K562 (cell line): ENCODE measurements around the gene NDUFS3. TPM values are rescaled to one million over a fixed set of nuclear protein-coding genes. Genes with fewer than 3 reads are reported as not detected.

ENCODE experiments used
- ARHGAP35 ChIP-seq: fragments of 450-650 bp; IDR thresholded peaks from 2 replicates; pipeline ENCODE4 v1.6.1; 2018; ENCODE audit not compliant: partially characterized antibody
- BDP1 ChIP-seq: IDR thresholded peaks from 3 replicates; pipeline ENCODE4 v1.6.1; 2011; ENCODE audit not compliant: insufficient read length, insufficient read depth
- MEF2A ChIP-seq: IDR thresholded peaks from 2 replicates; pipeline ENCODE4 v1.6.1; 2011; ENCODE audit warnings: low read depth, mild to moderate bottlenecking, low read length, moderate library complexity; ENCODE audit not compliant: control insufficient read depth
- NCOA6 ChIP-seq: fragments of 450-650 bp; IDR thresholded peaks from 2 replicates; pipeline ENCODE4 v1.6.1; 2017; ENCODE audit warnings: mild to moderate bottlenecking
- NUFIP1 ChIP-seq: fragments of 450-650 bp; IDR thresholded peaks from 2 replicates; pipeline ENCODE4 v1.6.1; 2018; ENCODE audit not compliant: partially characterized antibody
- PTRF ChIP-seq: fragments of 450-650 bp; IDR thresholded peaks from 2 replicates; pipeline ENCODE4 v1.6.1; 2016; ENCODE audit warnings: mild to moderate bottlenecking, missing genetic modification characterization, missing compliant biosample characterization
- PYGO2 ChIP-seq: fragments of 450-650 bp; IDR thresholded peaks from 2 replicates; pipeline ENCODE4 v1.6.1; 2016; ENCODE audit warnings: mild to moderate bottlenecking, missing genetic modification characterization, moderate library complexity, missing compliant biosample characterization
- SMARCC2 ChIP-seq: fragments of 450-650 bp; IDR thresholded peaks from 2 replicates; pipeline ENCODE4 v1.6.1; 2017; ENCODE audit warnings: antibody characterized with exemption, moderate library complexity, mild to moderate bottlenecking, low read depth
- TAF9B ChIP-seq: fragments of 450-650 bp; IDR thresholded peaks from 2 replicates; pipeline ENCODE4 v1.6.1; 2018; ENCODE audit warnings: mild to moderate bottlenecking; ENCODE audit not compliant: partially characterized antibody
- WHSC1 ChIP-seq: IDR thresholded peaks from one replicate; pipeline ENCODE4 v1.6.1; 2012; ENCODE audit warnings: low read length, control low read depth, inconsistent platforms
- ZBTB5 ChIP-seq: fragments of 450-650 bp; IDR thresholded peaks from 2 replicates; pipeline ENCODE4 v1.6.1; 2017; ENCODE audit warnings: antibody characterized with exemption
- ZKSCAN8 ChIP-seq: fragments of 200-800 bp; sonication (Bioruptor generic); IDR thresholded peaks from 2 replicates; pipeline ENCODE4 v1.6.1; 2016; ENCODE audit warnings: missing genetic modification characterization, missing compliant biosample characterization
- ZNF134 ChIP-seq: fragments of 250-450 bp; sonication (Bioruptor Pico); conservative IDR thresholded peaks from 2 replicates; pipeline ENCODE4 v1.4.0; 2020
- ZNF324 ChIP-seq: fragments of 250-450 bp; sonication (Bioruptor Pico); IDR thresholded peaks from 2 replicates; pipeline ENCODE4 v1.4.0; 2020; ENCODE audit warnings: mild to moderate bottlenecking
- ZNF444 ChIP-seq: fragments of 250-450 bp; sonication (Bioruptor Pico); IDR thresholded peaks from 2 replicates; pipeline ENCODE4 v1.4.0; 2020; ENCODE audit warnings: mild to moderate bottlenecking, moderate library complexity
- ZNF655 ChIP-seq: fragments of 250-450 bp; sonication (Bioruptor Pico); IDR thresholded peaks from 2 replicates; pipeline ENCODE4 v1.5.0; 2021
- ZNF699 ChIP-seq: fragments of 250-450 bp; sonication (Bioruptor Pico); IDR thresholded peaks from 2 replicates; pipeline ENCODE4 v1.8.0; 2021; ENCODE audit warnings: mild to moderate bottlenecking, moderate library complexity; ENCODE audit not compliant: insufficient replicate concordance
- ZNF780A ChIP-seq: fragments of 250-450 bp; sonication (Bioruptor Pico); IDR thresholded peaks from 2 replicates; pipeline ENCODE4 v1.5.0; 2021; ENCODE audit warnings: mild to moderate bottlenecking
- polyA plus RNA-seq, 8 experiments: library from polyadenylated mRNA; depleted of rRNA in 4 of 8; stranded (reverse) in 5 of 8; unstranded in 3 of 8; fragments of >200 nt; fragmentation: Nextera tagmentation in 2 of 8; fragmentation: Illumina TruSeq in 1 of 8; extraction: Ambion mirVana in 2 of 8; extraction: Trizol in 1 of 8; gene quantifications; 2 replicates each; pipeline versions ENCODE4 v1.2.1 to v1.2.3, GENCODE V29; 2011 to 2014; ENCODE audit warnings: inconsistent platforms in 1 of 8, missing spikeins in 1 of 8
- total RNA-seq, 7 experiments: library from RNA; depleted of rRNA in 6 of 7; stranded (reverse); fragments of >200 nt in 6 of 7; fragmentation: Illumina TruSeq in 2 of 7; extraction: Trizol in 2 of 7; gene quantifications; 2 replicates each; pipeline versions ENCODE4 v1.2.1 to v1.2.3, GENCODE V29; 2011 to 2021; ENCODE audit warnings: low replicate concordance in 1 of 7
- TF ChIP-seq, protein P1 (sequence below): fragments of 450-650 bp; formaldehyde crosslinking; IDR thresholded peaks from 2 replicates; pipeline ENCODE4 v1.4.0; 2022; ENCODE audit warnings: missing genetic modification characterization
- TF ChIP-seq, protein P2 (sequence below): IDR thresholded peaks from 2 replicates; pipeline ENCODE4 v1.6.1; 2014; ENCODE audit warnings: antibody characterized with exemption
- TF ChIP-seq, protein P3 (sequence below): fragments of 250-450 bp; sonication (Bioruptor Pico); IDR thresholded peaks from 2 replicates; pipeline ENCODE4 v1.9.0; 2021; ENCODE audit warnings: mild to moderate bottlenecking, inconsistent platforms

Gene NDUFS3
- total and polyA plus RNA-seq, 9 of the 15 experiments (the other 6 are each of a cell fraction or from before 2014, with no cell fraction given), result 38.7 to 341 (median 194) TPM

DNA sequence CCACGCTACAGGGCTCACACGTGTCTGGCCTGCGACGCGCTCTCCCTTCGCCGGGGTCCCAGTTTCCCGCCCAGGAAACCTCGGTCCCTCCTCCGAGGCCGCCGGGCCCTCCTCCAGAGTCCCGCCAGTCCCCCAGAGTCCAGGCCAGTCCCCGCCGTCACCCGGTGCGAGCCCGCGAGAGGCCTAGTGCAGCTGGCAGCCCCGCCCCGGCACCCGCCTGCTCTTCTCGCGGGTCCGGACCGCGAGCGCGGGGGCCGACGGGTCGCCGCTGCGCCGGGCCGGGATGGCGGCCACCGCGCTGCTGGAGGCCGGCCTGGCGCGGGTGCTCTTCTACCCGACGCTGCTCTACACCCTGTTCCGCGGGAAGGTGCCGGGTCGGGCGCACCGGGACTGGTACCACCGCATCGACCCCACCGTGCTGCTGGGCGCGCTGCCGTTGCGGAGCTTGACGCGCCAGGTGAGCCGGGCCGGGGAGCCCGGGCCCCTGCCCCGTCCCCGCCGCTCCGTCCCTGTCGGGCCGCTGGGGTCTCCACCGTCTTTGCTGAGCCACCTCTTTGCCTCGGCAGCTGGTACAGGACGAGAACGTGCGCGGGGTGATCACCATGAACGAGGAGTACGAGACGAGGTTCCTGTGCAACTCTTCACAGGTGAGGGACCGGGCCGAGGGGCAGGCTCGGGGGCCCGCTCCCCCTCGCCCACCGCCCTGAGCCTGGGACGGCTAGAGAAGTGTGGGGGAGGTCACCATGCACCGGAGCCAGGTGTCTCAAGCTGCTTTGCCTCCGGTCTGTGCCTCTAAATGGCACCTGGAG lies 13.3 kb upstream of the NDUFS3 start, which contains the start of gene PTPMT1 (continued):
- TF ChIP-seq, protein P1, sequence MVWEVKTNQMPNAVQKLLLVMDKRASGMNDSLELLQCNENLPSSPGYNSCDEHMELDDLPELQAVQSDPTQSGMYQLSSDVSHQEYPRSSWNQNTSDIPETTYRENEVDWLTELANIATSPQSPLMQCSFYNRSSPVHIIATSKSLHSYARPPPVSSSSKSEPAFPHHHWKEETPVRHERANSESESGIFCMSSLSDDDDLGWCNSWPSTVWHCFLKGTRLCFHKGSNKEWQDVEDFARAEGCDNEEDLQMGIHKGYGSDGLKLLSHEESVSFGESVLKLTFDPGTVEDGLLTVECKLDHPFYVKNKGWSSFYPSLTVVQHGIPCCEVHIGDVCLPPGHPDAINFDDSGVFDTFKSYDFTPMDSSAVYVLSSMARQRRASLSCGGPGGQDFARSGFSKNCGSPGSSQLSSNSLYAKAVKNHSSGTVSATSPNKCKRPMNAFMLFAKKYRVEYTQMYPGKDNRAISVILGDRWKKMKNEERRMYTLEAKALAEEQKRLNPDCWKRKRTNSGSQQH (CRISPR knock-in tag), result no peak
- TF ChIP-seq SMARCC2, result no peak
- TF ChIP-seq, protein P2, sequence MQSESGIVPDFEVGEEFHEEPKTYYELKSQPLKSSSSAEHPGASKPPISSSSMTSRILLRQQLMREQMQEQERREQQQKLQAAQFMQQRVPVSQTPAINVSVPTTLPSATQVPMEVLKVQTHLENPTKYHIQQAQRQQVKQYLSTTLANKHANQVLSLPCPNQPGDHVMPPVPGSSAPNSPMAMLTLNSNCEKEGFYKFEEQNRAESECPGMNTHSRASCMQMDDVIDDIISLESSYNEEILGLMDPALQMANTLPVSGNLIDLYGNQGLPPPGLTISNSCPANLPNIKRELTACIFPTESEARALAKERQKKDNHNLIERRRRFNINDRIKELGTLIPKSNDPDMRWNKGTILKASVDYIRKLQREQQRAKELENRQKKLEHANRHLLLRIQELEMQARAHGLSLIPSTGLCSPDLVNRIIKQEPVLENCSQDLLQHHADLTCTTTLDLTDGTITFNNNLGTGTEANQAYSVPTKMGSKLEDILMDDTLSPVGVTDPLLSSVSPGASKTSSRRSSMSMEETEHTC, result no peak
- TF ChIP-seq ZNF780A, result no peak
- no peak for TF ChIP-seq ZNF699 (CRISPR knock-in tag)
- peak; percentile 82 for TF ChIP-seq ZBTB5
- TF ChIP-seq PTRF (tag), result no peak
- no peak for TF ChIP-seq PYGO2 (tag)
- TF ChIP-seq MEF2A, result no peak
- TF ChIP-seq TAF9B, result no peak
- TF ChIP-seq NCOA6, result no peak
- no peak for TF ChIP-seq ZNF324 (CRISPR knock-in tag)
- TF ChIP-seq WHSC1, result no peak
- no peak for TF ChIP-seq ARHGAP35
- TF ChIP-seq ZNF134, result no peak
- TF ChIP-seq, protein P3, sequence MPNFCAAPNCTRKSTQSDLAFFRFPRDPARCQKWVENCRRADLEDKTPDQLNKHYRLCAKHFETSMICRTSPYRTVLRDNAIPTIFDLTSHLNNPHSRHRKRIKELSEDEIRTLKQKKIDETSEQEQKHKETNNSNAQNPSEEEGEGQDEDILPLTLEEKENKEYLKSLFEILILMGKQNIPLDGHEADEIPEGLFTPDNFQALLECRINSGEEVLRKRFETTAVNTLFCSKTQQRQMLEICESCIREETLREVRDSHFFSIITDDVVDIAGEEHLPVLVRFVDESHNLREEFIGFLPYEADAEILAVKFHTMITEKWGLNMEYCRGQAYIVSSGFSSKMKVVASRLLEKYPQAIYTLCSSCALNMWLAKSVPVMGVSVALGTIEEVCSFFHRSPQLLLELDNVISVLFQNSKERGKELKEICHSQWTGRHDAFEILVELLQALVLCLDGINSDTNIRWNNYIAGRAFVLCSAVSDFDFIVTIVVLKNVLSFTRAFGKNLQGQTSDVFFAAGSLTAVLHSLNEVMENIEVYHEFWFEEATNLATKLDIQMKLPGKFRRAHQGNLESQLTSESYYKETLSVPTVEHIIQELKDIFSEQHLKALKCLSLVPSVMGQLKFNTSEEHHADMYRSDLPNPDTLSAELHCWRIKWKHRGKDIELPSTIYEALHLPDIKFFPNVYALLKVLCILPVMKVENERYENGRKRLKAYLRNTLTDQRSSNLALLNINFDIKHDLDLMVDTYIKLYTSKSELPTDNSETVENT (CRISPR knock-in tag), result peak; percentile 49; the same call in 1 of the 2 replicates
- TF ChIP-seq BDP1, result no peak
- TF ChIP-seq NUFIP1, result no peak
- TF ChIP-seq ZNF655 (CRISPR knock-in tag), result no peak
- TF ChIP-seq ZKSCAN8 (CRISPR knock-in tag), result no peak
- TF ChIP-seq ZNF444 (CRISPR knock-in tag), result no peak
